HG03175 (cell line): ENCODE data around the gene CYP2A7.
"Not testable (repeated sequence)": the region's sequence is repeated elsewhere in the genome, so short reads cannot be mapped to it uniquely, and the experiment has no call there.

Source experiments
- ATAC-seq: cut with Tn5 transposase; IDR thresholded peaks from one replicate; pipeline ENCODE4 v1.9.1; 2021; ENCODE audit warnings: mild to moderate bottlenecking, moderate library complexity; ENCODE audit not compliant: unreplicated experiment

CYP2A7 gene

DNA sequence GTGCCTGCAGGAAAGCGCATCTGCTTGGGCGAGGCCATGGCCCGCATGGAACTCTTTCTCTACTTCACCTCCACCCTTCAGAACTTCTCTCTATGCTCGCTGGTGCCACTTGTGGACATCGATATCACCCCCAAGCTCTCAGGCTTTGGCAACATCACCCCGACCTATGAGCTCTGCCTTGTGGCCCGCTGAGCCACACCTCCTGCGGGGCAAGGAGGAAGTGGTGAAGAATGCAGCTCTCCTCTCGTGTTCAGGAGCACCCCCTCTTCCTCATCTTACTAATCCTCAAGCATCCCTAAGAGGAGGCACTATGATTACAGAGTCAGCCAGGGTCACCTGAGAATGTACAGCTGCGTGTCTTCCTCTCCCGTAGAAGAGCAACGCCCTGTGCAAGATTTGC is 17.9 kb upstream of the CYP2A7 start:
- ATAC-seq: not testable (repeated sequence)

DNA sequence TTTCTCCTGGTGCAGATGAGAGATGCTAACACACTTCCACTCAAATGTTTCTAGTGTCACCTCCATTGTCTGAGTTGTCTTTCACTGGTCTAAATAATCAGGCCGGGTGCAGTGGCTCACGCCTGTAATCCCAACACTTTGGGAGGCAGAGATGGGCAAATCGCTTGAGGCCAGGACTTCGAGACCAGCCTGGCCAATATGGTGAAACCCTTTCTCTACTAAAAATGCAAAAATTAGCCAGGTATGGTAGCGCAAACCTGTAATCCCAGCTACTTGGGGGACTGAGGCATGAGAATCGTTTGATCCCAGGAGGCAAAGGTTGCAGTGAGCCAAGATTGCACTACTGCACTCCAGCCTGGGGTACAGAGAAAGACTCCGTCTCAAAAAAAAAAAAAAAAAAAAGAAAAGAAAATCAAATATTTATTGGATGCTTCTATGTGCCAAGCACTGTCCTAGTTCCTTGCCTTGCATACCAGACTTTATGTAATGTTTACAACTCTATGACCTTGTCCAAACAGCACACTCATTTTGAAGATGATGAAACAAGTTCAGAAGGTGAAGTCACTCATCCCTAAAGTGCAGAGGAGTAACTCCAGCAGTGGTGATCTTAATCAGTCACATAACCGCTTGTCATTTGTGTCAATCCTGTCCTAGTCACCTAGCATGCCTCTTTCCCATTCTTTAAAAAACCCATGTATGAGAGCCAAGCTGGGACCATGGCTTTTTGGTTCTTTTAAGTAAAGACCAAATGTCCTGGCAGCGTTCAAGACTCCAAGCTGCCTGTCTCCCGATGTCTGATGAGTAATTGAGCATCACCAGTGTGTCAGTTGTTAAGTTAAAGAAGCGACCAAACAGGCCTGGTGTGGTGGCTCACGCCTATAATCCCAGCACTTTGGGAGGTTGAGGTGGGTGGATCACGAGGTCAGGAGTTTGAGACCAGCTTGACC is 15.1 kb upstream of the CYP2A7 start:
- not testable (repeated sequence) for ATAC-seq

DNA sequence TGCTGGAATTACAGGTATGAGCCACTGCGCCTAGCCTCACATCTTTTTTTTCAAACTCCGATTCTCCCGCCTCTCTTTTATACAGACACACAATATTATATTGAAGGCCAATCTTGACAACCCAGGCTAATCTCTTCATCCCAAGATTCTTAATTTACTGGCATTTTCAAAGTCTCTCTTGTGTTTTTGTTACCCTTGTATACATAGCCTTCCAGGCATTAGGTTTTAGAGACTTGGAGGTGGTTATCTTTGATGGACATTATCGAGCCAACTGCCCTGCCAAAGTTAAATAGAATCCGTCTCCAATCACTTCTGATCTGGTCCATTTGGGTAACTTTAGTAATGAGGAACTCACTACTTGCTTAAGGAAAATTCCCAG is 14.4 kb upstream of the CYP2A7 start:
- no peak for ATAC-seq

DNA sequence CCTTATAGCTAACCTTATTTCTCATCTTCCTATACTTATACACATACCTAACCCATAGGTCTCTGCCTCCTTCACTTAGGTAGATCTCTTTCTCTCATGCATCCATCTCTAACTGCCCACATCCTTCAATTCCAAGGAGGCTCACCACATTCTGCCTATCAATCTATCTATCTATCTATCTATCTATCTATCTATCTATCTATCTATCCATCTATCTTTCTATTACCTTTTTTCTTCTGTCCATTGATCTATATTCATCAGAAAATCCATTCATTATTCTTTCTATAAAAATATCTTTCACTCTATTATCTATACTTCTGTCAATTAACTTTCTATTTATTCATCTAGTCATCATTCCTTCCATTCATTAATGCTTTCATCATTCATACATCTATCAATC is 11.1 kb upstream of the CYP2A7 start:
- ATAC-seq: no peak

DNA sequence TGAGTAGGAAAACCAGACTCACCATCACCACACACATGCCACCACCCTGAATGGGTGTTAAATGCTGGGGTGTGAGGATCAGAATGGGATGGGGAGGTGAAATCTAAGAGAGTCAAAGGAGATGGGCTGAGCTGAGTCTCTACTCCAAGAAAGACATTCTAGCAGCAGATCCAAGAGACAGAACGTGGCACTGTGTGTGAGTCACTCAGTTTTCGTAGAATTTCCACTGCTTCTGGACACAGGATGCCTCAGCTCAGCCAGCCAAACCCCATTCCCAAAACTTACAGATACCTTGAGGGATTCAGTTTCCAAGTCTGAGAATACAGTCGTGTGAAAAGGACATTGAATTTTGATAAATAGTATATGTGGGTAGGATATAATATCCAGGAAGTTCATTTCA is 7.3 kb upstream of the CYP2A7 start:
- no peak for ATAC-seq

DNA sequence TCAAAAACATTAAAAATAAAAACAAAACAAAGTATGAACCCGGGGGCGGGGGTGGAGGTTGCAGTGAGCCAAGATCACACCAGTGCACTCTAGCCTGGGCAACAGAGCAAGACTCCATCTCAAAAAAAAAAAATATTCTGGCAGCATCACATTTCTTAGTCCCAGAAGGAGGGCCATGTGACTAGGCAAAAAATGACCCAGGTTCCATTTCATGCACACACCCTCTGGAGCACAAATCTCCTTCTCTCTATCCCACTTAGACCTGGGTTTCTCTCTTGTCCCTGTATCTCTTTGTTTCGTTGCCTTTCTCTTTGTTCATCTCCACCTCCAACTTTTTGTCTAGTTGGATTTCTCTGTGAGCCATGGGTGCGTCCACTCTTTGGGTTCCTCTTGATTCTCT is 6.2 kb upstream of the CYP2A7 start:
- no peak for ATAC-seq

DNA sequence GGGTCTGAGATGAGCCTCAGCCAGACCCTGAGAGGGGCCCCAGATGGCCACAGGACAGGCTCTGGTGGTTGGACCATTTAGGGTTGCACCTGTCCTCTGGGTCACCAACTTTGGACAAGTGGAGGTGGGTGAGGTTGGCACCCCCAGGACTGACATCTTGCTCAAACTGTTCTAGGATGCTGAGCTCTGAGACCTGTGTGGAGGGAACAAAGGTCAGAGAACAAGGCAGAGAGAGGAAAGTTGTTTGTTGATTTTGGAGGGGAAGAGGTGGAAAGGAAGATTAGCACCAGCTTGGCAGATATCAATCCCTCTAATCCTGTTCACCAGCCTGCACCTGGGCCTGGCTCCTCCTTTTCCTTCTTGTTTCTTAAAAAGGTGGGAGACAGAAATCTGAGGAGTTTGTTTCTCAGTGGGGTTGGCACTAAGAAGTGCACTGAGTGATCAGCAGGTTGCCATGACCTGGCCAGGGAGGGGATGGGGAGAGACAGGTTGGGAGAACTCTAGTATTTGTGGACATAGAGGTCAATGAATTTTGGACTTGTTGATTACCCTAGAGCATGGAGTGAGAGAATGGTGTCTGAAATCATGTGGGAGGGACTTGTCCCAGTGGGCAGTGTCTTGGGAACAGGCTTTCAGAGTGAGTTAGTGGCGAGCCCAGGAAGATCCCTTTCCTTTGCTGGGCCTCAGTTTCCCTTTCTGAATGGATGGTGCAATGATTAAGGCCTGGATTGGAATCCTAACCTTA is 2.3 kb upstream of the CYP2A7 start:
- not testable (repeated sequence) for ATAC-seq

DNA sequence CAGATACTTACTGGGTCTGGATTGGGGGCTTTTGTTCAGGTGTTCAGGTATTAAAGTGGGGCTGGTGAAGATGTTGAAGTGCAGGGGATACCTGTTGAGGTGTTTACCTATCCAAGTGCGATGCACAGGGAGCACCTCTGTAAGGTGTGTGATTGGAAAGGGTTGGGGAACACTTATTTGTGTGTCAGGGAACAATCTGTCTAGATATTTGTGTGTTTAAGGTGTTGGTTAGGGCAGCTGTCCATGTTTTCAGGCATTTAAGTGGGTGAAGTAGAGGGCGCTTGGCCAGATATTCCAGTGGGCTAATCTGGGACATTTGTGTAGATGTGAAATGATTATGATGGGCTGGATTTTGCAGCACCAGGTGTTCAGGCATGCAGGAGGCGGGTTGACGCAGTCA is 2.7 kb downstream of the CYP2A7 start:
- not testable (repeated sequence) for ATAC-seq

DNA sequence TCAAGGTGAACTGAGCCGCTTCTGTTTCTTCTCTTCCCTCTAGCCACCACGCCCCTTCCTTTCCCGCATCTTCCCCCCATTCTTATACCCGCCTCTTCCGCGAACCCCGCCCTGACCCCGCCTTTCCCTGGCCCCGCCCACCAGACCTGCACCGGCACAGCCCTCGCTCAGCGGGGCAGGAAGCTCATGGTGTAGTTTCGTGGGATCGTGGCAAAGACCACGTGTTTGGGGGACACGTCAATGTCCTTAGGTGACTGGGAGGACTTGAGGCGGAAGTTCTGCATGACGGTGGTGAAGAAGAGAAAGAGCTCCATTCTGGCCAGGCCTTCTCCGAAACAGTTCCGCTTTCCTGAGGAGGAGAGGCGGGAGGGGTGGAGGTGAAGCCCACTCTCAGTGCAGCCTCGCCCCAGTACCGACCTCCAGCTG is 6.5 kb downstream of the CYP2A7 start:
- ATAC-seq: not testable (repeated sequence)

DNA sequence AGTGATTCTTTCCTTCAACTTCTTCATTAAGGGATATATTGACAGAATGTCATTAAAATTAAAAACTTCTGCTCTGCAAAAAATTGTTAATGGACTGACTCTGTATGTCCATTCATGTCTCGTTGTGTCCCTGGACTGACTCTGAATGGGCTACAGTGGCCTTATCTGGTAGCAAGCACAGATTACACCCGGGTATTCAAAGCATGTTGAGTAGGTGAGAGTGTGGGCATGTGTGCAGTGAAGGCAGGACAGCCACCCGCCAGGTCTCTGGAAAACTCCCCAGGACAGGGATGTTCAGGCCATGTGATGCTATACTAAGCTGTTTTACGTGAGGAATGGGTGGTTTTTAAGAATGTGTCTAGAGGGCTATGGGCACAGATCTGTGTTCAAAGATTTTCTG is 7.2 kb downstream of the CYP2A7 start:
- not testable (repeated sequence) for ATAC-seq

DNA sequence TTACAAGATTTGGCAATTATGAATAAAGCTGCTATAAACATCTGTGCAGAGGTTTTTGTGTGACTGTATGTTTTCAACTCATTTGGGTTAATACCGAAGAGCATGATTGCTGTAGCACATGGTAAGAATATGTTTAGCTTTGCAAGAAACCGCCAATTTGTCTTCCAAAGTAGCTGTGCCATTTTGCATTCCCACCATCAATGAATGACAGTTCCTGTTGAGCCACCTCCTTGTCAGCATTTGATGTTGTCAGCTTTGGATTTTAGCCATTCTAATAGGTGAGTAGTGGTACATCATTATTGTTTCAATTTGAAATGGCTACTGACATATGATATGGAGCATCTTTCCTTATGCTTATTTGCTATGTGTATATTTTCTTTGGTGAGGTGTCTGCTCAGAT is 8.2 kb downstream of the CYP2A7 start:
- ATAC-seq: not testable (repeated sequence)

DNA sequence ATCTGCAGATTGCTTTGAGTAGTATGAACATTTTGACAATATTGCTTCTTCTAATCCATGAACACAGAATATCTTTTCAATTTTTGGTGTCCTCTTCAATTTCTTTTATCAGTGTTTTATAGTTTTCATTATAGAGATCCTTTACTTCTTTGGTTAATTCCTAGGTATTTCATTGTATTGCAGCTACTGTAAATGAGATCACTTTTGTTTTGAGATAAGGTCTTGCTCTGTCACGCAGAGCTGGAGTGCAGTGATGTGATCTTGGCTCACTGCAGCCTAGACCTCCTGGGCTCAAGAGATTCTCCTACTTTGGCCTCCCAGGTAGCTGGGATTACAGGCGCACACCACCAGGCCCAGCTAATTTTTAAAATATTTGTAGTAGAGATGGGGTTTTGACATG is 9.8 kb downstream of the CYP2A7 start:
- no peak for ATAC-seq

DNA sequence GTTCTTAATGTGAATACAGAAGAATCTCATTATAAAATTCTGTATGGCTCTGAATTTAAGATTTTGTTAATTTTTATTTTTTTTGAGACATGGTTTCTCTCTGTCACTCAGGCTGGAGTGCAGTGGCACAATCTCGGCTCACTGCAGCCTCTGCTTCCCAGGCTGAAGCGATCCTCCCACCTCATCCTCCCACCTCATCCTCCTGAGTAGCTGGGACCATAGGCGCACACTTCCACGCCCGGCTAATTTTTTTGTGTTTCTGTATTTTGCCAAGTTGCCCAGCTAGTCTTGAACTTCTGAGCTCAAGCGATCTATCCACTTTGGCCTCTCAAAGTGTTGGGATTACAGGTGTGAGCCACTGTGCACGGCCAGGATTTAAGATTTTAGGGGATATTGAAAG is 14.3 kb downstream of the CYP2A7 start:
- ATAC-seq: no peak

DNA sequence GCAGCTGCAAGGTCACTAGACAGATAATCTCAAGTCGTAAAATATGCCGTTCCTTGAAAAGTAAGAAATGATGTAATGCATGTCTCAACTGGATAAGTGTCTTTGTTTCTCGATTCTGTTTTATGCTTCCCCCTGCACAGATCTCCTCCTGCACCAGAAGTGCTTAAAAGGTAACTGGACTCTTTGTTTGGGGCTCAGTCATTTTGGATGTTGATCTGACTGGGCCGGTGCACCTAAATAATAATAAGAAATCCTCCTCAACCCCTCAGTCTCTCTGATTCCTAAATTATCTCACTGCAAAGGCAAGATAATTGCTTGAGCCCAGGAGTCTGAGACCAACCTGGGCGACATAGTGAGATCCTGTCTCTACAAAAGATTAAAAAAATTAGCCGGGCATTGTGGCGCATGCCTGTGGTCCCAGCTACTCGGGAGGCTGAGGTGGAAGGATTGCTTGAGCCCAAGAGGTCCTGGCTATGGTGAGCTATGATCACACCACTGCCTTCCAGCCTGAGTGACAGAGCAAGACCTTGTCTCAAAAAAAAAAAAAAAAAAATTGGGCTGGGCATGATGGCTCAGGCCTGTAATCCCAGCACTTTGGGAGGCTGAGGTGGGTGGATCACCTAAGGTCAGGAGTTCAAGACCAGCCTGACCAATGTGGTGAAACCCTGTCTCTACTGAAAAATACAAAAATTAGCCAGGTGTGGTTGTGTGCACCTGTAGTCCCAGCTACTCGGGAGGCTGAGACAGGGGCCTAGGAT is 17.1 kb downstream of the CYP2A7 start:
- ATAC-seq: not testable (repeated sequence)

DNA sequence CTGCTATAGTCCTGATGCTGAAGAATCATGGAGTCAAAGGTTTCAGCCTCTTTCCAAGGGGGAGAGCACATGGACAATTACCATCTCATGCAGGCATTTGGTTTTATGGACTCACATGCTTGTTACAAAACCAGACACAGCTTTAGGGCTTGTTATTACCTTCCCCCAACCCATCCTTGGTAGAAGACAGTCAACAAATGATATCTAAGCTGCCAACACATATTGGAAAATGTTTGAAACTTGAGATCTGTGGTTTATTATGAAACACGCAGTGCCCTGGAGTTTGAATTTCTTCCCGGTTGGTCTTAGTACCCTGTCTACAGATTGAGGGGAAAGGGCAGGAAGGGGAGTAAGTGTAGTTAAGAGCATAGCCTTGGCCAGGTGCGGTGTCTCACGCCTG is 19.2 kb downstream of the CYP2A7 start:
- no peak for ATAC-seq

DNA sequence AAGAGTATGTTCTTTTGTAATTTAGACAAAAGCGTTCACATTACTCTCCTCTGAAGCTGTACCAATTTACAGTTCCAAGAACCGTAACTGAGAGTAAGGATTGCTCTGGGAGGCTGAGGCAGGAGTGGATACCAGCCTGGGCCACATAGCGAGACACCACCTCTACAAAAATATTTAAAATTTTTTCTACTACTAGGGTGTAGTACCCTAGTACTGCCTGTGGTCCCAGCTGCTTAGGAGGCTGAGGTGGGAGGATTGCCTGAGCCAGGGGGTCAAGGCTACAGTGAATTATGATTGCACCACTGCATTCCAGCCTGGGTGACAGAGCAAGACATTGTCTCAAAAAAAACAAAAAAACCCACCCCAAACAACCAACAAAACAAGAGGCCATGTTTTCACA is 19.7 kb downstream of the CYP2A7 start:
- ATAC-seq: no peak

DNA sequence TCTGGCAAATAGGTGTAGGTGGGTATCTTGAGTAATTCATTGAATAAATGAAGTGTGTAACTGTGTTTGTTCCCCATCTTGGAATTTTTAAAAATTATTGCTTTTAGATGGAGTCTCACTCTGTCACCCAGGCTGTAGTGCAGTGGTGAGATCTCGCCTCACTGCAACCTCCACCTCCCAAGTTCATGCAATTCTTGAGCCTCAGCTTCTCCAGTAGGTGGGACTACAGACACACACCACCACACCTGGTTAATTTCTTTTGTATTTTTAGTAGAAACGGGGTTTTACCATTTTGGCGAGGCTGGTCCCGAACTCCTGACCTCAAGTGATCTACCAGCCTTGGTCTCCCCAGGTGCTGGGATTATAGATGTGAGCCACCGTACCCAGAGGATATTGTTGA is 23.9 kb downstream of the CYP2A7 start:
- no peak for ATAC-seq

DNA sequence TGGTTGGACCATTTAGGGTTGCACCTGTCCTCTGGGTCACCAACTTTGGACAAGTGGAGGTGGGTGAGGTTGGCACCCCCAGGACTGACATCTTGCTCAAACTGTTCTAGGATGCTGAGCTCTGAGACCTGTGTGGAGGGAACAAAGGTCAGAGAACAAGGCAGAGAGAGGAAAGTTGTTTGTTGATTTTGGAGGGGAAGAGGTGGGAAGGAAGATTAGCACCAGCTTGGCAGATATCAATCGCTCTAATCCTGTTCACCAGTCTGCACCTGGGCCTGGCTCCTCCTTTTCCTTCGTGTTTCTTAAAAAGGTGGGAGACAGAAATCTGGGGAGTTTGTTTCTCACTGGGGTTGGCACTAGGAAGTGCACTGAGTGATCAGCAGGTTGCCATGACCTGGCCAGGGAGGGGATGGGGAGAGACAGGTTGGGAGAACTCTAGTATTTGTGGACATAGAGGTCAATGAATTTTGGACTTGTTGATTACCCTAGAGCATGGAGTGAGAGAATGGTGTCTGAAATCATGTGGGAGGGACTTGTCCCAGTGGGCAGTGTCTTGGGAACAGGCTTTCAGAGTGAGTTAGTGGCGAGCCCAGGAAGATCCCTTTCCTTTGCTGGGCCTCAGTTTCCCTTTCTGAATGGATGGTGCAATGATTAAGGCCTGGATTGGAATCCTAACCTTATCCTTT is 29.4 kb downstream of the CYP2A7 start:
- not testable (repeated sequence) for ATAC-seq

DNA sequence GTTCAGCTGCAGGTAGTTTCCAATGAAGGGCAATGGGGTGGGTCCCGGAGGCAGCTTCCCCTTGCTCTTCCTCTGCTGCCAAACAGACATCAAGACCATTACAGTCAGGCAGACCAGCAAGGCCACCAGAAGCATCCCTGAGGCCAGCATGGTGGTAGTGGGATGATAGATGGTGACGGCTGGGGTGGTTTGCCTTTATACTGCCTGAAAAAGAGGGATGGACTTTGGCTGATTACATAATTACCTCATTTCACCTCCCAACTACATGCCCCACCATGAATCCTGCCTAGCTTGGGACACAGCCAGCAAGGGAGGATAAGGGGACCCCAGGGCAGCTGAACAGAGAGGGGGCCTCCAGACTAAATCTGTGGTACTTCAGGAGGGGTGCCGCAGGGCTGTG is 31.8 kb downstream of the CYP2A7 start, which contains the start of gene CYP2A6:
Gene CYP2A6, minus strand, starts transcription at position 171 of the 400 bp plus-strand sequence. Its CDS starts 21 bp downstream, at position 150.
- not testable (repeated sequence) for ATAC-seq

DNA sequence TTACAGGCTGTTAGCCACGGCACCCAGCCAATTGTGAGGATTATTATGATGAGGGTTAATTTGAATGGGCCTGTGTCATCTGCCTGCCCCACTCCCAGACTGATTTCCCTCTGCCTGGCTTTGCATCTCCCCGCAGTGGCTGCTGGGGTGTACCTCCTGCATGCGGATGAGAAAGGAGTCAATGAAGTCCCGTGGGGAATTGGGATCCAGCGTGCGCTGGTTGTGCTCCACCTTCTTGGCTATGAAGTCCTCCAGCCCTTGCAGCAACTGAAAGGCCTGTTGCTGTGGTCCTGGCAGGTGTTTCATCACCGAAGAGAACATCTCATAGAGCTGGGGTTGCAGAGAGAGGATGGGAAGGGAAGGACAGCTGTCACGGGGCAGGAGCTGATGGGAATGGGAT is 35.3 kb downstream of the CYP2A7 start:
- ATAC-seq: not testable (repeated sequence)

DNA sequence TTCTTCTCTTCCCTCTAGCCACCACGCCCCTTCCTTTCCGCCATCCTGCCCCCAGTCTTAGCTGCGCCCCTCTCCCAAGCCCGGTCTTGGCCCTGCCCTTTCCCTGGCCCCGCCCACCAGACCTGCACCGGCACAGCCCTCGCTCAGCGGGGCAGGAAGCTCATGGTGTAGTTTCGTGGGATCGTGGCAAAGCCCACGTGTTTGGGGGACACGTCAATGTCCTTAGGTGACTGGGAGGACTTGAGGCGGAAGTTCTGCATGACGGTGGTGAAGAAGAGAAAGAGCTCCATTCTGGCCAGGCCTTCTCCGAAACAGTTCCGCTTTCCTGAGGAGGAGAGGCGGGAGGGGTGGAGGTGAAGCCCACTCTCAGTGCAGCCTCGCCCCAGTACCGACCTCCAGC is 38.4 kb downstream of the CYP2A7 start:
- not testable (repeated sequence) for ATAC-seq
